NB4 (cell line): ENCODE results near the gene HMCN2.
"Not testable (repeated sequence)": the region's sequence is repeated elsewhere in the genome, so short reads cannot be mapped to it uniquely, and the experiment has no call there.

ENCODE experiments used
- DNase-seq: peaks from one replicate; pipeline ENCODE4 v3.0.0; 2010; ENCODE audit warnings: low read depth
- H3K4me3 ChIP-seq: one replicate; pipeline ENCODE4 v1.5.1; 2011; ENCODE audit warnings: mild to moderate bottlenecking, low read depth, low read length, moderate library complexity
- CTCF ChIP-seq: IDR thresholded peaks from one replicate; pipeline ENCODE4 v1.5.1; 2012; ENCODE audit warnings: low read depth, low read length
- MAX ChIP-seq: IDR thresholded peaks from 2 replicates; pipeline ENCODE4 v1.6.1; 2011; ENCODE audit warnings: low read depth, low read length
- MYC ChIP-seq: IDR thresholded peaks from 2 replicates; pipeline ENCODE4 v1.6.1; 2011; ENCODE audit warnings: low read depth, low read length
- POLR2A ChIP-seq: IDR thresholded peaks from 2 replicates; pipeline ENCODE4 v1.6.1; 2011; ENCODE audit warnings: mild to moderate bottlenecking; ENCODE audit not compliant: insufficient read length; ENCODE audit errors: extremely low read depth

HMCN2 gene

GRCh38 chr9:130394814-130395470, 129.4 kb downstream of the HMCN2 start:
- no peak for TF ChIP-seq MAX
- TF ChIP-seq MYC = no peak
- DNase-seq = no peak
- no peak overlapping the region for H3K4me3 ChIP-seq

GRCh38 chr9:130395810-130396435, 130.4 kb downstream of the HMCN2 start:
- DNase-seq = no peak
- TF ChIP-seq POLR2A (no peak), CTCF (no peak), MYC (no peak), MAX (no peak)
- H3K4me3 ChIP-seq = no peak overlapping the region

- peak; percentile 19 for DNase-seq
- no peak overlapping the region for H3K4me3 ChIP-seq
- TF ChIP-seq CTCF (no peak), MAX (no peak), MYC (no peak), POLR2A (no peak)
Observed at GRCh38 chr9:130396581-130396980, 131.0 kb downstream of the HMCN2 start.

- H3K4me3 ChIP-seq = no peak overlapping the region
- no peak for TF ChIP-seq MAX
- TF ChIP-seq MYC = no peak
- no peak for TF ChIP-seq POLR2A
- no peak for TF ChIP-seq CTCF
- DNase-seq = no peak
Observed at GRCh38 chr9:130398487-130399240, 133.1 kb downstream of the HMCN2 start.

GRCh38 chr9:130399768-130400167, 134.2 kb downstream of the HMCN2 start:
- no peak for DNase-seq
- no peak for TF ChIP-seq CTCF
- no peak overlapping the region for H3K4me3 ChIP-seq

- no peak for TF ChIP-seq MAX
- TF ChIP-seq MYC = no peak
- no peak for TF ChIP-seq CTCF
- no peak for TF ChIP-seq POLR2A
Observed at GRCh38 chr9:130400870-130401269, 135.3 kb downstream of the HMCN2 start.

GRCh38 chr9:130401742-130402141, 136.2 kb downstream of the HMCN2 start:
- not testable (repeated sequence) for H3K4me3 ChIP-seq, DNase-seq

More at GRCh38 chr9:130400870-130401269, 135.3 kb downstream of the HMCN2 start:
- no peak for DNase-seq
- H3K4me3 ChIP-seq = no peak overlapping the region
